NCI-H446 treated with DMSO at 0.1 percent for 48 hours (cell line): ENCODE results near the gene PLD4.
"Not testable (repeated sequence)": the region's sequence is repeated elsewhere in the genome, so short reads cannot be mapped to it uniquely, and the experiment has no call there.

Source experiments
- DNase-seq: peaks from one replicate; lab custom pipeline; 2025; lab: John Stamatoyannopoulos, UW

Gene PLD4

DNA sequence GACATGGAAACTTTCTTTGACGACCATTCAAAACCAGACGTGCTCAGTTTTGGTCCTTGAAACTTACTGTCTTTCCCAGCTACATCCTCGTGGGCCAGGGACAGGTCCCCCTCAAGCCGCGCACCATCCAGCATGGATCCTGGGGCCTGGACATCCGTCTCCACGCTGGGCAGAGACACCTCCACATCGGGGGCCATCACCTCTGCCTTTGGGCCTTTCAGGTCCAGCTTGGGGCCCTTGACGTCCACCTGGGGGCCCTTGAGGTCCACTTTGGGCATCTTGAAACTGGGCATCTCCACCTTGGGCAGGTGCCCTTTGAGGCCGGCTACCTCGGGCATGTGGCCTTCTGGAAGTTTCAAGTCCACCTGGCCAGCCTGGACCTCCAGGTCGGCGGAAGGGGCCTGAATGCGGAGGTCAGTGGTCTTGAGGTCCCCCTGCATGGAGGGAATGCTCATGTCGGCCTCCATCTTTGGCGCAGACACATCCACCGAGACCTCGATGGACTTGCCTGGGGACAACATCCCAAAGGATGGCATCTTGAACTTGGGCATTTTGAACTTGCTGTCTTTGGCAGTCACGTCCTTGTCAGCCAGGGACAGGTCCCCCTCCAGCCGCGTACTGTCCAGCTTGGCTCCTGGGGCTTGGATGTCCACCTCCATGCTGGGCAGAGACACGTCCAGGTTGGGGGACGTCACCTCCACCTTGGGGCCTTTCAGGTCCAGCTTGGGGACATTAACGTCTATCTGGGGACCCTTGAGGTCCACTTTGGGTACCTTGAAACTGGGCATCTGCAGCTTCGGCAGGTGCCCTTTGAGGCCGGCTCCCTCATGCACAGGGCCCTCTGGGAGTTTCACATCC, 17.1 kb downstream of the PLD4 start:
- DNase-seq: no peak

DNA sequence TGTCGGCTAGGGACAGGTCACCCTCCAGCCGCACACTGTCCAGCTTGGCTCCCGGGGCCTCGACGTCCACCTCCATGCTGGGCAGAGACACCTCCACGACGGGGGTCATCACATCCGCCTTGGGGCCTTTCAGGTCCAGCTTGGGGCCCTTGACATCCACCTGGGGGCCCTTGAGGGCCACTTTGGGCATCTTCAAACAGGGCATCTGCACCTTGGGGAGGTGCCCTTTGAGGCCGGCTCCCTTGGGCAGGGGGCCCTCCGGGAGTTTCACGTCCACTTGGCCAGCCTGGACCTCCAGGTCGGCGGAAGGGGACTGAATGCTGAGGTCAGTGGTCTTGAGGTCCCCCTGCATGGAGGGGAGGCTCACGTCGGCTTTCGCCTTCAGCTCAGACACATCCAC, 17.9 kb downstream of the PLD4 start:
- DNase-seq: no peak

DNA sequence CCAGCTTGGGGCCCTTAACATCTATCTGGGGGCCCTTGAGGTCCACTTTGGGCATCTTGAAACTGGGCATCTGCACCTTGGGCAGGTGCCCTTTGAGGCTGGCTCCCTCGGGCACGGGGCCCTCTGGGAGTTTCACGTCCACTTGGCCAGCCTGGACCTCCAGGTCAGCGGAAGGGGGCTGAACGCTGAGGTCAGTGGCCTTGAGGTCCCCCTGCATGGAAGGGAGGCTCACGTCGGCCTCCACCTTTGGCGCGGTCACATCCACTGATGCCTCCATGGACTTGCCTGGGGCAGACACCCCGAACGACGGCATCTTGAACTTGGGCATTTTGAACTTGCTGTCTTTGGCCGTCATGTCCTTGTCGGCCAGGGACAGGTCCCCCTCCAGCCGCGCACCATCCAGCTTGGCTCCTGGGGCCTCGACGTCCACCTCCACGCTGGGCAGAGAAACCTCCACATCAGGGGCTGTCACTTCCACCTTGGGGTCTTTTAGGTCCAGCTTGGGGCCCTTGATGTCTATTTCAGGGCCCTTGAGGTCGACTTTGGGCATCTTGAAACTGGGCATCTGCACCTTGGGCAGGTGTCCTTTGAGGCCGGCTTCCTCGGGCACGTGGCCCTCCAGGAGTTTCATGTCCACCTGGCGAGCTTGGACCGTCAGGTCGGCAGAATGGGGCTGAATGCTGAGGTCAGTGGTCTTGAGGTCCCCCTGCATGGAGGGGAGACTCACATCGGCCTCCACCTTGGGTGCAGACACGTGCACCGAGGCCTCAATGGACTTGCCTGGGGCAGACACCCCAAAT, 18.7 kb downstream of the PLD4 start:
- not testable (repeated sequence) for DNase-seq

DNA sequence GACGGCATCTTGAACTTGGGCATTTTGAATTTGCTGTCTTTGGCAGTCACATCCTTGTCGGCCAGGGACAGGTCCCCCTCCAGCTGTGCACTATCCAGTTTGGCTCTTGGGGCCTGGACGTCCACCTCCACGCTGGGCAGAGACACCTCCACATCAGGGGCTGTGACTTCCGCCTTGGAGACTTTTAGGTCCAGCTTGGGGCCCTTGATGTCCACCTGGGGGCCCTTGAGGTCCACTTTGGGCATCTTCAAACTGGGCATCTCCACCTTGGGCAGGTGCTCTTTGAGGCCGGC, 19.3 kb downstream of the PLD4 start:
- not testable (repeated sequence) for DNase-seq

DNA sequence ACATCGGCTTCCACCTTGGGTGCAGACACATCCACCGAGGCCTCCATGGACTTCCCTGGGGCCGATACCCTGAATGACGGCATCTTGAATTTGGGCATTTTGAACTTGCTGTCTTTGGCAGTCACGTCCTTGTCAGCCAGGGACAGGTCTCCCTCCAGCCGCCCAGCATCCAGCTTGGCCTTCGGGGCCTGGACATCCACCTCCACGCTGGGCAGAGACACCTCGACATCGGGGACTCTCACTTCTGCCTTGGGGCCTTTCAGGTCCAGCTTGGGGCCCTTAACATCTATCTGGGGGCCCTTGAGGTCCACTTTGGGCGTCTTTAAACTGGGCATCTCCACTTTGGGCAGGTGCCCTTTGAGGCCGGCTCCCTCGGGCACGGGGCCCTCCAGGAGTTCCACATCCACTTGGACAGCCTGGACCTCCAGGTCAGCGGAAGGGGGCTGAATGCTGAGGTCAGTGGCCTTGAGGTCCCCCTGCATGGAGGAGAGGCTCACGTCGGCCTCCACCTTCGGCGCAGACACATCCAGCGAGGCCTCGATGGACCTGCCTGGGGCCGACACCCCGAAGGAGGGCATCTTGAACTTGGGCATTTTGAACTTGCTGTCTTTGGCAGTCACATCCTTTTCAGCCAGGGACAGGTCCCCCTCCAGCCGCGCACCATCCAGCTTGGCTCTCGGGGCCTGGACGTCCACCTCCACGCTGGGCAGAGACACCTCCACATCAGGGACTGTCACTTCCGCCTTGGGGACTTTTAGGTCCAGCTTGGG, 19.9 kb downstream of the PLD4 start:
- DNase-seq: not testable (repeated sequence)

DNA sequence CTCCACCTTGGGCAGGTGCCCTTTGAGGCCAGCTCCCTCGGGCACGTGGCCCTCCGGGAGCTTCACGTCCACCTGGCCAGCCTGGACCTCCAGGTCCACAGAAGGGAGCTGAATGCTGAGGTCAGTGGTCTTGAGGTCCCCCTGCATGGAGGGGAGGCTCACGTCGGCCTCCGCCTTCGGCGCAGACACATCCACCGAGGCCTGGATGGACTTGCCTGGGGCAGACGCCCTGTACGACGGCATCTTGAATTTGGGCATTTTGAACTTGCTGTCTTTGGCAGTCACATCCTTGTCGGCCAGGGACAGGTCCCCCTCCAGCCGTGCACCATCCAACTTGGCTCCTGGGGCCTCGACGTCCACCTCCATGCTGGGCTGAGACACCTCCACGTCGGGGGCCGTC, 20.6 kb downstream of the PLD4 start:
- DNase-seq: not testable (repeated sequence)

DNA sequence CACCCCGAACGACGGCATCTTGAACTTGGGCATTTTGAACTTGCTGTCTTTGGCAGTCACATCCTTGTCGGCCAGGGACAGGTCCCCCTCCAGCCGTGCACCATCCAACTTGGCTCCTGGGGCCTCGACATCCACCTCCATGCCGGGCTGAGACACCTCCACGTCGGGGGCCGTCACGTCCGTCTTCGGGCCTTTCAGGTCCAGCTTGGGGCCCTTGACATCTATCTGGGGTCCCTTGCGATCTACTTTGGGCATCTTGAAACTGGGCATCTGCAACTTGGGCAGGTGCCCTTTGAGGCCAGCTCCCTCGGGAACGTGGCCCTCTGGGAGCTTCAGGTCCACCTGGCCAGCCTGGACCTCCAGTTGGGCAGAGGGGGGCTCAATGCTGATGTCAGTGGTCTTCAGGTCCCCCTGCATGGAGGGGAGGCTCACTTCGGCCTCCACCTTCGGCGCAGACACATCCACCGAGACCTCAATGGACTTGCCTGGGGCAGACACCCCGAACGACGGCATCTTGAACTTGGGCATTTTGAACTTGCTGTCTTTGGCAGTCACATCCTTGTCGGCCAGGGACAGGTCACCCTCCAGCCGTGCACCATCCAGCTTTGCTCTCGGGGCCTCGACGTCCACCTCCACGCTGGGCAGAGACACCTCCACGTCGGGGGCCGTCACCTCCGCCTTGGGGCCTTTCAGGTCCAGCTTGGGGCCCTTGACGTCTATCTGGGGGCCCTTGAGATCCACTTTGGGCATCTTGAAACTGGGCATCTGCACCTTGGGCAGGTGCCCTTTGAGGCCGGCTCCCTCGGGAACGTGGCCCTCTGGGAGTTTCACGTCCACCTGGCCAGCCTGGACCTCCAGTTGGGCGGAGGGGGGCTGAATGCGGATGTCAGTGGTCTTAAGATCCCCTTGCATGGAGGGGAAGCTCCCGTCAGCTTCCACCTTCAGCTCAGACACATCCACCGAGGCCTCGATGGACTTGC, 21.6 kb downstream of the PLD4 start:
- not testable (repeated sequence) for DNase-seq

DNA sequence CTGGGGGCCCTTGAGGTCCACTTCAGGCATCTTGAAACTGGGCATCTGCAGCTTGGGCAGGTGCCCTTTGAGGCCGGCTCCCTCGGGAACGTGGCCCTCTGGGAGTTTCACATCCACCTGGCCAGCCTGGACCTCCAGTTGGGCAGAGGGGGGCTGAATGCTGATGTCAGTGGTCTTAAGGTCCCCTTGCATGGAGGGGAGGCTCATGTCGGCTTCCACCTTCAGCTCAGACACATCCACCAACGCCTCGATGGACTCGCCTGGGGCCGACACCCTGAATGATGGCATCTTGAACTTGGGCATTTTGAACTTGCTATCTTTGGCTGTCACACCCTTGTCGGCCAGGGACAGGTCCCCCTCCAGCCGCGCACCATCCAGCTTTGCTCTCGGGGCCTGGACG, 22.5 kb downstream of the PLD4 start:
- not testable (repeated sequence) for DNase-seq

DNA sequence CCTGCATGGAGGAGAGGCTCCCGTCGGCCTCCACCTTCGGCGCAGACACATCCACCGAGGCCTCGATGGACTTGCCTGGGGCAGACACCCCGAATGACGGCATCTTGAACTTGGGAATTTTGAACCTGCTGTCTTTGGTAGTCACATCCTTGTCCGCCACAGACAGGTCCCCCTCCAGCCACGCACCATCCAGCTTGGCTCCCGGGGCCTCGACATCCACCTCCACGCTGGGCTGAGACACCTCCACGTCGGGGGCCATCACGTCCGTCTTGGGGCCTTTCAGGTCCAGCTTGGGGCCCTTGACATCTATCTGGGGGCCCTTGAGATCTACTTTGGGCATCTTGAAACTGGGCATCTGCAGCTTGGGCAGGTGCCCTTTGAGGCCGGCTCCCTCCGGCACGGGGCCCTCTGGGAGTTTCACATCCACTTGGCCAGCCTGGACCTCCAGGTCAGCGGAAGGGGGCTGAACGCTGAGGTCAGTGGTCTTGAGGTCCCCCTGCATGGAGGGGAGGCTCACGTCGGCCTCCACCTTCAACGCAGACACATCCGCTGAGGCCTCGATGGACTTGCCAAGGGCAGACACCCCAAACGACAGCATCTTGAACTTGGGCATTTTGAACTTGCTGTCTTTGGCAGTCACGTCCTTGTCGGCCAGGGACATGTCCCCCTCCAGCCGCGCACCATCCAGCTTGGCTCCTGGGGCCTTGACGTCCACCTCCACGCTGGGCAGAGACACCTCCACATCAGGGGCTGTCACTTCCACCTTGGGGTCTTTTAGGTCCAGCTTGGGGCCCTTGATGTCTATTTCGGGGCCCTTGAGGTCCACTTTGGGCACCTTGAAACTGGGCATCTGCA, 23.4 kb downstream of the PLD4 start:
- not testable (repeated sequence) for DNase-seq

DNA sequence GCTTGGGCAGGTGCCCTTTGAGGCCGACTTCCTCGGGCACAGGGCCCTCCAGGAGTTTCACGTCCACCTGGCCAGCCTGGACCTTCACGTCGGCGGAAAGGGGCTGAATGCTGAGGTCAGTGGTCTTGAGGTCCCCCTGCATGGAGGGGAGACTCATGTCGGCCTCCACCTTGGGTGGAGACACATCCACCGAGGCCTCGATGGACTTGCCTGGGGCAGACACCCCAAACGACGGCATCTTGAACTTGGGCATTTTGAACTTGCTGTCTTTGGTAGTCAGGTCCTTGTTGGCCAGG, 24.0 kb downstream of the PLD4 start:
- no peak for DNase-seq

DNA sequence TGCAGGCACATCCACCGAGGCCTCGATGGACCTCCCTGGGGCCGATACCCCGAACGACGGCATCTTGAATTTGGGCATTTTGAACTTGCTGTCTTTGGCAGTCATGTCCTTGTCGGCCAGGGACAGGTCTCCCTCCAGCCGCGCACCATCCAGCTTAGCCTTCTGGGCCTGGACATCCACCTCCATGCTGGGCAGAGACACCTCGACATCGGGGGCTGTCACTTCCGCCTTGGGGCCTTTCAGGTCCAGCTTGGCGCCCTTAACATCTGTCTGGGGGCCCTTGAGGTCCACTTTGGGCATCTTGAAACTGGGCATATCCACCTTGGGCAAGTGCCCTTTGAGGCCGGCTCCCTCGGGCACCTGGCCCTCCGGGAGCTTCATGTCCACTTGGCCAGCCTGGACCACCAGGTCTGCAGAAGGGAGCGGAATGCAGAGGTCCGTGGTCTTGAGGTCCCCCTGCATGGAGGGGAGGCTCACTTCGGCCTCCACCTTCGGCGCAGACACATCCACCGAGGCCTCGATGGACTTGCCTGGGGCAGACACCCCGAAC, 24.8 kb downstream of the PLD4 start:
- not testable (repeated sequence) for DNase-seq

DNA sequence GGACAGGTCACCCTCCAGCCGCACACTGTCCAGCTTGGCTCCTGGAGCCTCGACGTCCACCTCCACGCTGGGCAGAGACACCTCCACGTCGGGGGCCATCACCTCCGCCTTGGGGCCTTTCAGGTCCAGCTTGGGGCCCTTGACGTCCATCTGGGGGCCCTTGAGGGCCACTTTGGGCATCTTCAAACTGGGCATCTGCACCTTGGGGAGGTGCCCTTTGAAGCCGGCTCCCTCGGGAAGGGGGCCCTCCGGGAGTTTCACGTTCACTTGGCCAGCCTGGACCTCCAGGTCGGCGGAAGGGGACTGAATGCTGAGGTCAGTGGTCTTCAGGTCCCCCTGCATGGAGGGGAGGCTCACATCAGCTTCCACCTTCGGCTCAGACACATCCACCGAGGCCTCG, 25.3 kb downstream of the PLD4 start:
- DNase-seq: no peak

DNA sequence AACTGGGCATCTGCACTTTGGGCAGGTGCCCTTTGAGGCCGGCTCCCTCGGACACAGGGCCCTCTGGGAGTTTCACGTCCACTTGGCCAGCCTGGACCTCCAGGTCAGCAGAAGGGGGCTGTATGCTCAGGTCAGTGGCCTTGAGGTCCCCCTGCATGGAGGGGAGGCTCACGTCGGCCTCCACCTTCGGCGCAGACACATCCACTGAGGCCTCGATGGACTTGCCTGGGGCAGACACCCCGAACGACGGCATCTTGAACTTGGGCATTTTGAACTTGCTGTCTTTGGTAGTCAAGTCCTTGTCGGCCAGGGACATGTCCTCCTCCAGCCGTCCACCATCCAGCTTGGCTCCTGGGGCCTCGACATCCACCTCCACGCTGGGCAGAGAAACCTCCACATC, 26.0 kb downstream of the PLD4 start:
- DNase-seq: not testable (repeated sequence)

DNA sequence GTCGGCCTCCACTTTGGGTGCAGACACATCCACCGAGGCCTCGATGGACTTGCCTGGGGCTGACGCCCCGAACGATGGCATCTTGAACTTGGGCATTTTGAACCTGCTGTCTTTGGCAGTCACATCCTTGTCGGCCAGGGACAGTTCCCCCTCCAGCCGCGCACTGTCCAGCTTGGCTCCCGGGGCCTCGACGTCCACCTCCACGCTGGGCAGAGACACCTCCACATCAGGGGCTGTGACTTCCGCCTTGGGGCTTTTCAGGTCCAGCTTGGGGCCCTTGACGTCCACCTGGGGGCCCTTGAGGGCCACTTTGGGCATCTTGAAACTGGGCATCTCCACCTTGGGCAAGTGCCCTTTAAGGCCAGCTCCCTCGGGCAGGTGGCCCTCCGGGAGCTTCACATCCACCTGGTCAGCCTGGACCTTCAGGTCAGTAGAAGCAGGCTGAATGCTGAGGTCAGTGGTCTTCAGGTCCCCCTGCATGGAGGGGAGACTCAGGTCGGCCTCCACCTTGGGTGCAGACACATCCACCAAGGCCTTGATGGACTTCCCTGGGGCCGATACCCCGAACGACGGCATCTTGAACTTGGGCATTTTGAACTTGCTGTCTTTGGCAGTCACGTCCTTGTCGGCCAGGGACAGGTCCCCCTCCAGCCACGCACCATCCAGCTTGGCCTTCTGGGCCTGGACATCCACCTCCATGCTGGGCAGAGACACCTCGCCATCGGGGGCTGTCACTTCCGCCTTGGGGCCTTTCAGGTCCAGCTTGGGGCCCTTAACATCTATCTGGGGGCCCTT, 27.4 kb downstream of the PLD4 start:
- DNase-seq: not testable (repeated sequence)

DNA sequence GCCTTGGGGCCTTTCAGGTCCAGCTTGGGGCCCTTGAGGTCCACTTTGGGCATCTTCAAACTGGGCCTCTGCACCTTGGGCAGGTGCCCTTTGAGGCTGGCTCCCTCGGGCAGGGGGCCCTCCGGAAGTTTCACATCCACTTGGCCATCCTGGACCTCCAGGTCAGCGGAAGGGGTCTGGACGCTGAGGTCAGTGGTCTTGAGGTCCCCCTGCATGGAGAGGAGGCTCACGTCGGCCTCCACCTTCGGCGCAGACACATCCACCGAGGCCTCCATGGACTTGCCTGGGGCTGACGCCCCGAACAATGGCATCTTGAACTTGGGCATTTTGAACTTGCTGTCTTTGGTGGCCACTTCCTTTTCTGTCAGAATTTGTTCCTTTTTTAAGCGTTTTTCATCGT, 28.4 kb downstream of the PLD4 start:
- DNase-seq: no peak

DNA sequence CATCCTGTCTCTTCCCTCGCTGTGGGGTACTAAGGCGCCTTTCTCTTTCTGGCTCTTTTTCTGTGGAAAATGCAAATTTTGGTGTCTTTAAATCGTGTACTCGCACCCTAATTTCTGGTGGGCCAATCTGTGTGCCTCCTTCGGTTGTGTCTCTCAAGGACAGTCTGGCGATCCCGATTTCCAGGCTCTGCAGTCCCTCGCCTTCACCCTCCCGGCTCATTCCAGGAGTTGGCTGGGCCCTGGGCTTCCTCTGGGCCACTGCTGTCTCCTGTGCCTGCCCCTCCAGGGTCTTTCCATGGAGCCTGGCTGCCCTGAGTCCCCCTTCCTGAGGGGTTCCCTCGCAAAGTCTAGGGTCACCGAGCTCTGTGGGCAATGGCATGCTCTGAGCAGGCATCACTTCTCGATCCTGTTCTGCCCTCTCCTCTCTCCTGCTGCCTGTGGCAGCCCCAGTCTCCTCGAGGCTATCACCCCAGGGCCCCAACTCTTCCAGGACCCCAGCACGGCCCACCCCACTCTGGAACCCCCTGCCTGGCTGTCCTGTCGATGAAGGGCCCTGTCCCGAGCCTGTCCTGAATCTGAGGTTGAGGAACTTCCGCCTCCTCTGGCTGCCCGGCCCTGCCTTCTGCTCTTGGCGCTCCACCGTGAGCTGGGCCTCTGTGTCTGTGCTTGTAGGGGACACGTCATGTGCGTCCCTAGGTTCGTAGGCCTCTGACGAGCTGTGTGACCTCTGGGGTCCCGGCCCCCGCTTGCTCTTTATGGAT, 29.4 kb downstream of the PLD4 start:
- no peak for DNase-seq

DNA sequence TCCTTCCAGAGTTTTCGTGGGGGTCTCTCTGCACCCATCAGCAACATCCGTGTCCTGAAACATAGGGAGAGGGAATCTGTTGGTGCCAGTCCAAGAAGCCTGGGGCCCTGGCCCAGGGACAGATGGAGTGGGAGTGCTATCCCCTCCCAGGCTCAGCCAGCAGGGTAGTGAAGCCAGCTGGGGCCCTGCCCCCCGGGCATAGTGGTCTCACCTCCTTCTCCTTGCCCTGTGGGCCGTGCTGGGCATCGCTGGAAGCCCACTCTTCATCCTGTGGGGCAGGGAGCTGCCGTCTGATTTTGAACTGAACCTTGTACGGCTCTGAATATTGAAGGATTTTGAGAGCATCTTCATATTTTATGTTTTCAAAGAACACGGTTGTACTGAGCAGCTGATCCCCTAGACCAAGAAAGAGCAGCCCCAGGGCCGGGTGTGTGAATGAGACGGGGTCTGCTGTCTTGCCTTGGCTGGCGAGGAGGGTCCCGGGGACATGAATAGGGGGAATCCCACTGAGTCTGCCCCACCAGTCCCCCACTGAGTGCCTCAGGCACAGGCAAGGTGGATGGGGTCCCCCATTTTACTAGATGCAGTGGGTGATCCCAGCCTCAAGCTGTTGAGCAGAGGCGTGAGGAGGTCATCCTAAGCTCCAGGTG, 30.2 kb downstream of the PLD4 start:
- DNase-seq: no peak

DNA sequence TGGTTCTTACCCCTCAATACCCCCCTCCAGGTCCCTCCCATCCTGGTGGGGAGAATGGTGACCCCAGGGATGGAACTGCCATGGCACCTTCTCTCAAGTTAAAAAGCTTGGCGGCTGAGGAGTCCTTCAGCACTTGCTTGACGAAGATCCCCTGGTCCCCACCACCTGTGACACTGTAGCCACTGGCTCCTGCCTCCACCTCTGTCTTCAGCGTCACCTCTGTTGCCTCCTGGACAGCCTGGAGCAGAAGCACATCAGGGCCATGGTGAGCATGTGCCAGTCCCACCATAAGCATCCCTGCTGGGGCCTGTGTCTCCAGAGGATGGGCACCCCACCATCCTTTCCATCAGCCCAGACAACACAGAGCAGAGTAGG, 30.7 kb downstream of the PLD4 start:
- DNase-seq: no peak
